Adrenal gland (tissue), 5 donors: Measurements from ENCODE around the gene LRRC1.

Source experiments
- POLR2A ChIP-seq, 2 donors: fragments of 450-650 bp; IDR thresholded peaks; one replicate each; pipeline ENCODE4 v1.6.1; 2017; ENCODE audit warnings: antibody characterized with exemption in 2 of 2, mild to moderate bottlenecking in 2 of 2, moderate library complexity in 1 of 2
- TF ChIP-seq, protein P1 (sequence below), 6 experiments: fragments of 450-650 bp in 4 of 6; fragments of 200-600 bp in 2 of 6; sonication (generic) in 1 of 6; IDR thresholded peaks; 1 replicate in 5 of 6; 2 replicates in 1 of 6; pipeline versions ENCODE4 v1.5.1 to v1.8.0; 2016 to 2021; ENCODE audit warnings: antibody characterized with exemption in 6 of 6, mild to moderate bottlenecking in 2 of 6, moderate library complexity in 1 of 6
- donor health status: DM: no; HTN: no; CAD: no.

DNA sequence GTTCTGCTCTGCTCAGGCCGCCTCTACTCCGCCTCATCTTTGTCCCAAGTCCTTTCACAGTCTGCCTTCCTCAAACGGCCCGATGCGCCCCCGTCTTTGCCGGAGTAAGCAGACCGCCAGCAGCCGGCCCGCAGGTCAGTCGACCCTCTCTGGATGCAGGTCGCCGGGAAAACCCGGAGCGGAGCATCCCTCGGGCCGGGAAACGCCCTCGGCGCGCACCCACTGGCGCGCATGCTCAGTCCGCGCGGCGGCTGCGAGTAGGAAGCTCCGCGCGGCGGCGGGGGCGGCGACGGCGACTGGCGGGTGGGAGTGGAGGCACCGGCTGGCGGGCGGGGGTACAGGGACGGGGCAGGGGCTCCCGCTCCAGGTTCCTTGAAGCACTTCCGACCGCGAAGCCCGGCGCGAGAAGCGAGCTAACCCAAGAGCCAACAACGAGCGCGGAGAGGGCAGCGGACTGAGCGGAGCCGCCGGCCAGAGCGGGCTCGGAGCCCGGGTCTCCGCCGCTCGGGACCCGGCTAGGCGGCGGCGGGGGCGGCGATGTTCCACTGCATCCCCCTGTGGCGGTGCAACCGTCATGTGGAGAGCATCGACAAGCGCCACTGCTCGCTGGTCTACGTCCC is at the start of gene LRRC1:
- TF ChIP-seq, protein P1, sequence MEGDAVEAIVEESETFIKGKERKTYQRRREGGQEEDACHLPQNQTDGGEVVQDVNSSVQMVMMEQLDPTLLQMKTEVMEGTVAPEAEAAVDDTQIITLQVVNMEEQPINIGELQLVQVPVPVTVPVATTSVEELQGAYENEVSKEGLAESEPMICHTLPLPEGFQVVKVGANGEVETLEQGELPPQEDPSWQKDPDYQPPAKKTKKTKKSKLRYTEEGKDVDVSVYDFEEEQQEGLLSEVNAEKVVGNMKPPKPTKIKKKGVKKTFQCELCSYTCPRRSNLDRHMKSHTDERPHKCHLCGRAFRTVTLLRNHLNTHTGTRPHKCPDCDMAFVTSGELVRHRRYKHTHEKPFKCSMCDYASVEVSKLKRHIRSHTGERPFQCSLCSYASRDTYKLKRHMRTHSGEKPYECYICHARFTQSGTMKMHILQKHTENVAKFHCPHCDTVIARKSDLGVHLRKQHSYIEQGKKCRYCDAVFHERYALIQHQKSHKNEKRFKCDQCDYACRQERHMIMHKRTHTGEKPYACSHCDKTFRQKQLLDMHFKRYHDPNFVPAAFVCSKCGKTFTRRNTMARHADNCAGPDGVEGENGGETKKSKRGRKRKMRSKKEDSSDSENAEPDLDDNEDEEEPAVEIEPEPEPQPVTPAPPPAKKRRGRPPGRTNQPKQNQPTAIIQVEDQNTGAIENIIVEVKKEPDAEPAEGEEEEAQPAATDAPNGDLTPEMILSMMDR (IDR thresholded peaks at IDR 0.05), result peak in 1 of 6 experiments; percentile 21
- peak; percentile 72 to 77 for TF ChIP-seq POLR2A (IDR thresholded peaks at IDR 0.05)
